GM21717 (cell line): ENCODE data around the gene CARNS1.
"Not testable (repeated sequence)": the region's sequence is repeated elsewhere in the genome, so short reads cannot be mapped to it uniquely, and the experiment has no call there.

Experiments used
- ATAC-seq: cut with Tn5 transposase; IDR thresholded peaks from one replicate; pipeline ENCODE4 v1.9.1; 2021; ENCODE audit warnings: mild to moderate bottlenecking, moderate library complexity; ENCODE audit not compliant: unreplicated experiment

The CARNS1 gene

GRCh38 chr11:67423891-67424613 lies 8.6 kb downstream of the CARNS1 start:
- ATAC-seq = no peak

- ATAC-seq = not testable (repeated sequence)
Observed at GRCh38 chr11:67427364-67427859, 11.9 kb downstream of the CARNS1 start.

GRCh38 chr11:67428052-67429001 lies 12.8 kb downstream of the CARNS1 start, which contains the start of gene RPS6KB2:
Gene RPS6KB2 (plus strand): TSS chr11:67428494. CDS start chr11:67428546, 52 bp downstream.
- ATAC-seq = peak; percentile 62

GRCh38 chr11:67429038-67429668 lies 13.7 kb downstream of the CARNS1 start:
- no peak for ATAC-seq

GRCh38 chr11:67429722-67430121 lies 14.2 kb downstream of the CARNS1 start:
- ATAC-seq = no peak

- ATAC-seq = no peak
Observed at GRCh38 chr11:67431346-67432249, 16.1 kb downstream of the CARNS1 start.

GRCh38 chr11:67432655-67433349 lies 17.3 kb downstream of the CARNS1 start:
- no peak for ATAC-seq

GRCh38 chr11:67433536-67434394 lies 18.3 kb downstream of the CARNS1 start:
- no peak for ATAC-seq

- no peak for ATAC-seq
Observed at GRCh38 chr11:67434395-67434881, 19.0 kb downstream of the CARNS1 start.

- no peak for ATAC-seq
Observed at GRCh38 chr11:67435031-67435726, 19.7 kb downstream of the CARNS1 start.

GRCh38 chr11:67435727-67436458 lies 20.4 kb downstream of the CARNS1 start:
- no peak for ATAC-seq

- ATAC-seq = no peak
Observed at GRCh38 chr11:67436459-67437081, 21.1 kb downstream of the CARNS1 start.

GRCh38 chr11:67437082-67437808 lies 21.8 kb downstream of the CARNS1 start, which contains the start of gene PTPRCAP:
Gene PTPRCAP (minus strand): TSS chr11:67437682. CDS start chr11:67437619, 63 bp downstream.
- no peak for ATAC-seq

GRCh38 chr11:67437809-67438157 lies 22.3 kb downstream of the CARNS1 start:
- ATAC-seq = no peak

- ATAC-seq = no peak
Observed at GRCh38 chr11:67438158-67438902, 22.9 kb downstream of the CARNS1 start.
